Fibroblast of lung (primary cell): Measurements from ENCODE around the gene MTRF1. TPM values are rescaled to one million over a fixed set of nuclear protein-coding genes. Genes with fewer than 3 reads are reported as not detected.

ENCODE experiments used
- DNase-seq, 2 donors: peaks; one replicate each; pipeline versions ENCODE4 v3.0.0 to v3.0.0-alpha.2; 2010; ENCODE audit warnings: low read depth in 2 of 2
- H2AFZ ChIP-seq: 2 replicates; pipeline ENCODE4 v1.5.1; 2012; ENCODE audit warnings: low read length, control low read depth, inconsistent platforms
- H3K27ac ChIP-seq: 2 replicates; pipeline ENCODE4 v1.5.1; 2011; ENCODE audit warnings: low read length, control low read depth; ENCODE audit not compliant: insufficient read depth
- H3K27me3 ChIP-seq: 2 replicates; pipeline ENCODE4 v1.5.1; 2011; ENCODE audit warnings: mild to moderate bottlenecking, low read length; ENCODE audit not compliant: control insufficient read depth, insufficient read depth
- H3K36me3 ChIP-seq: 2 replicates; pipeline ENCODE4 v1.5.1; 2011; ENCODE audit warnings: low read length; ENCODE audit not compliant: control insufficient read depth, insufficient read depth
- H3K4me1 ChIP-seq: 2 replicates; pipeline ENCODE4 v1.5.1; 2011; ENCODE audit warnings: low read length; ENCODE audit not compliant: control insufficient read depth, insufficient read depth; ENCODE audit errors: extremely low read depth
- H3K4me2 ChIP-seq: 2 replicates; pipeline ENCODE4 v1.5.1; 2011; ENCODE audit warnings: low read length, control low read depth; ENCODE audit not compliant: insufficient read depth; ENCODE audit errors: extremely low read depth
- H3K4me3 ChIP-seq, 4 experiments: fragments of 200-600 bp in 1 of 4; sonication (generic) in 1 of 4; replicated peaks in 1 of 4; 2 replicates each; pipeline ENCODE4 v1.5.1; 2011 to 2016; ENCODE audit warnings: low read length in 4 of 4, low read depth in 3 of 4, mild to moderate bottlenecking in 3 of 4, control low read depth in 2 of 4, inconsistent platforms in 1 of 4, mixed read lengths in 1 of 4; ENCODE audit not compliant: insufficient read depth in 1 of 4; ENCODE audit errors: control extremely low read depth in 1 of 4
- H3K79me2 ChIP-seq: 2 replicates; pipeline ENCODE4 v1.5.1; 2012; ENCODE audit warnings: mild to moderate bottlenecking, low read length, inconsistent platforms; ENCODE audit not compliant: control insufficient read depth, insufficient read depth
- H3K9ac ChIP-seq: 2 replicates; pipeline ENCODE4 v1.5.1; 2011; ENCODE audit warnings: mild to moderate bottlenecking, low read length, control low read depth; ENCODE audit not compliant: insufficient read depth
- H3K9me3 ChIP-seq: 2 replicates; pipeline ENCODE4 v1.5.1; 2012; ENCODE audit warnings: low read depth, low read length; ENCODE audit not compliant: control insufficient read depth, insufficient read depth
- H4K20me1 ChIP-seq: 2 replicates; pipeline ENCODE4 v1.5.1; 2011; ENCODE audit warnings: low read length; ENCODE audit not compliant: control insufficient read depth, insufficient read depth; ENCODE audit errors: extremely low read depth
- EZH2 ChIP-seq: IDR thresholded peaks from 2 replicates; pipeline ENCODE4 v1.5.1; 2012; ENCODE audit warnings: low read length, control low read depth, mild to moderate bottlenecking; ENCODE audit errors: missing control alignments
- polyA plus RNA-seq, 2 donors: library from polyadenylated mRNA; depleted of rRNA in 1 of 2; stranded (reverse) in 1 of 2; unstranded in 1 of 2; fragments of >200 nt; gene quantifications; 2 replicates each; pipeline ENCODE4 v1.2.1, GENCODE V29; 2011 to 2012; ENCODE audit warnings: missing spikeins in 1 of 2
- total RNA-seq: library from RNA; depleted of rRNA; stranded (reverse); fragments of >200 nt; gene quantifications from 2 replicates; pipeline ENCODE4 v1.2.1, GENCODE V29; 2014
- TF ChIP-seq, protein P1 (sequence below), 2 donors: IDR thresholded peaks in 1 of 2; conservative IDR thresholded peaks in 1 of 2; 1 replicate in 1 of 2; 2 replicates in 1 of 2; pipeline ENCODE4 v1.5.1; 2011 to 2012; ENCODE audit warnings: low read length in 2 of 2, control low read depth in 1 of 2, inconsistent platforms in 1 of 2, low read depth in 1 of 2, mild to moderate bottlenecking in 1 of 2

Gene MTRF1
- total and polyA plus RNA-seq, 2 donors (not counting 1 experiment from before 2014, with no cell fraction given), result 11.6 to 13.4 TPM

- no peaks in the 10 kb centered on the region for H3K4me1 ChIP-seq
- TF ChIP-seq, protein P1, sequence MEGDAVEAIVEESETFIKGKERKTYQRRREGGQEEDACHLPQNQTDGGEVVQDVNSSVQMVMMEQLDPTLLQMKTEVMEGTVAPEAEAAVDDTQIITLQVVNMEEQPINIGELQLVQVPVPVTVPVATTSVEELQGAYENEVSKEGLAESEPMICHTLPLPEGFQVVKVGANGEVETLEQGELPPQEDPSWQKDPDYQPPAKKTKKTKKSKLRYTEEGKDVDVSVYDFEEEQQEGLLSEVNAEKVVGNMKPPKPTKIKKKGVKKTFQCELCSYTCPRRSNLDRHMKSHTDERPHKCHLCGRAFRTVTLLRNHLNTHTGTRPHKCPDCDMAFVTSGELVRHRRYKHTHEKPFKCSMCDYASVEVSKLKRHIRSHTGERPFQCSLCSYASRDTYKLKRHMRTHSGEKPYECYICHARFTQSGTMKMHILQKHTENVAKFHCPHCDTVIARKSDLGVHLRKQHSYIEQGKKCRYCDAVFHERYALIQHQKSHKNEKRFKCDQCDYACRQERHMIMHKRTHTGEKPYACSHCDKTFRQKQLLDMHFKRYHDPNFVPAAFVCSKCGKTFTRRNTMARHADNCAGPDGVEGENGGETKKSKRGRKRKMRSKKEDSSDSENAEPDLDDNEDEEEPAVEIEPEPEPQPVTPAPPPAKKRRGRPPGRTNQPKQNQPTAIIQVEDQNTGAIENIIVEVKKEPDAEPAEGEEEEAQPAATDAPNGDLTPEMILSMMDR (conservative IDR thresholded peaks at IDR 0.05 in 1 of 2, IDR thresholded peaks at IDR 0.05 in 1 of 2; ENCODE audit: low read depth in 1 of 2, low read length in 2 of 2), result no peak
- no peak for TF ChIP-seq EZH2
- H3K27me3 ChIP-seq, result no peaks in the 10 kb centered on the region
- H3K9ac ChIP-seq, result no peak overlapping the region
- DNase-seq, result no peak
- H3K9me3 ChIP-seq, result no peaks in the 10 kb centered on the region
- H3K79me2 ChIP-seq, result no peaks in the 10 kb centered on the region
- H3K4me3 ChIP-seq, result no peak overlapping the region
- H2AFZ ChIP-seq, result no peak overlapping the region
- no peaks in the 10 kb centered on the region for H3K36me3 ChIP-seq
- H4K20me1 ChIP-seq, result no peaks in the 10 kb centered on the region
- H3K27ac ChIP-seq, result no peak overlapping the region
- H3K4me2 ChIP-seq, result no peak overlapping the region
These were observed 81.1 kb downstream of the MTRF1 start for GRCh38 chr13:41182231-41182630.

- TF ChIP-seq, protein P1 (conservative IDR thresholded peaks at IDR 0.05 in 1 of 2, IDR thresholded peaks at IDR 0.05 in 1 of 2; ENCODE audit: low read depth in 1 of 2, low read length in 2 of 2), result no peak
- TF ChIP-seq EZH2, result no peak
- Histone ChIP-seq H3K4me1 (no peaks in the 10 kb centered on the region), H2AFZ (no peak overlapping the region), H3K9me3 (no peaks in the 10 kb centered on the region), H4K20me1 (no peaks in the 10 kb centered on the region), H3K9ac (no peak overlapping the region), H3K27me3 (no peaks in the 10 kb centered on the region), H3K27ac (no peak overlapping the region), H3K4me2 (no peak overlapping the region), H3K36me3 (no peaks in the 10 kb centered on the region), H3K4me3 (no peak overlapping the region), H3K79me2 (no peaks in the 10 kb centered on the region)
- peak; percentile 37 to 61 for DNase-seq
These were observed 83.7 kb downstream of the MTRF1 start for GRCh38 chr13:41179593-41180250.

GRCh38 chr13:41178040-41178439, 85.3 kb downstream of the MTRF1 start:
- Histone ChIP-seq H3K4me1 (no peaks in the 10 kb centered on the region), H3K79me2 (no peaks in the 10 kb centered on the region), H3K9me3 (no peaks in the 10 kb centered on the region), H3K36me3 (no peaks in the 10 kb centered on the region), H3K4me3 (no peak overlapping the region), H3K27me3 (no peaks in the 10 kb centered on the region), H2AFZ (no peak overlapping the region), H3K4me2 (no peak overlapping the region), H3K27ac (no peak overlapping the region), H4K20me1 (no peaks in the 10 kb centered on the region), H3K9ac (no peak overlapping the region)
- DNase-seq, result peak; percentile 25 to 60
- TF ChIP-seq EZH2, result no peak
- TF ChIP-seq, protein P1 (conservative IDR thresholded peaks at IDR 0.05 in 1 of 2, IDR thresholded peaks at IDR 0.05 in 1 of 2; ENCODE audit: low read depth in 1 of 2, low read length in 2 of 2), result no peak
